A549 (cell line): ENCODE data around the gene C1QTNF1.

ENCODE experiments used
- EP300 ChIP-seq, 2 experiments: fragments of >200 bp; sonication (Bioruptor Twin); formaldehyde crosslinking; IDR thresholded peaks; 2 replicates in 1 of 2; 3 replicates in 1 of 2; pipeline ENCODE4 v1.6.1; 2016 to 2017
- HDAC2 ChIP-seq: fragments of 200-600 bp; sonication (generic); IDR thresholded peaks from 2 replicates; pipeline ENCODE4 v1.6.1; 2016
- HMGXB4 ChIP-seq: fragments of 250-450 bp; sonication (Bioruptor Pico); IDR thresholded peaks from 2 replicates; pipeline ENCODE4 v1.5.0; 2021; ENCODE audit warnings: mild to moderate bottlenecking, moderate library complexity, borderline replicate concordance
- MAFK ChIP-seq: fragments of 450-650 bp; IDR thresholded peaks from 2 replicates; pipeline ENCODE4 v1.6.1; 2014; ENCODE audit not compliant: partially characterized antibody
- POLR2A ChIP-seq: IDR thresholded peaks from 2 replicates; pipeline ENCODE4 v1.6.1; 2012; ENCODE audit warnings: mild to moderate bottlenecking, low read length
- RAD21 ChIP-seq, 2 experiments: fragments of >200 bp in 1 of 2; sonication (Bioruptor Twin) in 1 of 2; formaldehyde crosslinking in 1 of 2; IDR thresholded peaks in 1 of 2; conservative IDR thresholded peaks in 1 of 2; 2 replicates in 1 of 2; 3 replicates in 1 of 2; pipeline ENCODE4 v1.6.1; 2012 to 2018; ENCODE audit warnings: inconsistent platforms in 1 of 2
- ZNF302 ChIP-seq: fragments of 250-450 bp; sonication (Bioruptor Pico); IDR thresholded peaks from 2 replicates; pipeline ENCODE4 v1.9.0; 2021; ENCODE audit warnings: inconsistent platforms, mild to moderate bottlenecking, moderate library complexity
- TF ChIP-seq, protein P1 (sequence below): fragments of >200 bp; sonication (Bioruptor Twin); formaldehyde crosslinking; IDR thresholded peaks from 3 replicates; pipeline ENCODE4 v1.5.1; 2016

DNA sequence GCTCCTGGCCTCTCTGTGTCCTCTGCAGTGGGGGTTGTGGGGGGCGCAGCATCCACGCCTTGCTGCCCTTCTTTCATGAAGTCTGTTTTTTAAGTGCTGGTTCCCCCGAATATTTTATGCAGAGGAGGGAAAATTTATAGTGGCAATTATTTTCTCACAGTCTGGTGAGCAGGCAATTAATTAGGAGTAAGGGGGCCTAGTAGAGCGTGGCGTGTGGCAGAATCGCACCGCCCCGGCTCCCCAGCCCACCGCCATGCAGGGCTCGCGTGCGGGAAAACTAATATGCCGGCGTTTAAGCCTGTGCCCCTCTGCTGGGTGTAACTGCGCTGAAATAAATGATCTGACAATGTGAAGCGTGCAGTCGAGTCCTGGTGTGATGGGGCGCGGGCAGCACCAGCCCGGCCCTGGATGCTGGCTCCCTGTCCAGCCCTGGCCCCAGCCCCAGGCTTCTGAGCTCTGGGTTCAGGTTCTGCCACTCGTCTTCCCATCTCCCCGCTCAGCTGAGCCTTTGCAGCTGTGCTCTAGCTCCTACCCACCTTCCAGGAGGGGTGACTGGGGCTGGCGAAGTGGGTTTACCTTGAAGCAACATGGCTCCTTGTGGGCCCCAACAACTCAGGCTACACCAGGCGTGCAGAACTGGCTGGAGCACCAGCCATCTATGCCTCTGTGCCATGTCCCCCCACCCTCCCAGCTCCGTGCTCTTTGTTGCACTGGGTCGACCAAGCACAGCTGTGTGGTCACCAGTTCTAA lies 64.5 kb downstream of the C1QTNF1 start:
- TF ChIP-seq, protein P1, sequence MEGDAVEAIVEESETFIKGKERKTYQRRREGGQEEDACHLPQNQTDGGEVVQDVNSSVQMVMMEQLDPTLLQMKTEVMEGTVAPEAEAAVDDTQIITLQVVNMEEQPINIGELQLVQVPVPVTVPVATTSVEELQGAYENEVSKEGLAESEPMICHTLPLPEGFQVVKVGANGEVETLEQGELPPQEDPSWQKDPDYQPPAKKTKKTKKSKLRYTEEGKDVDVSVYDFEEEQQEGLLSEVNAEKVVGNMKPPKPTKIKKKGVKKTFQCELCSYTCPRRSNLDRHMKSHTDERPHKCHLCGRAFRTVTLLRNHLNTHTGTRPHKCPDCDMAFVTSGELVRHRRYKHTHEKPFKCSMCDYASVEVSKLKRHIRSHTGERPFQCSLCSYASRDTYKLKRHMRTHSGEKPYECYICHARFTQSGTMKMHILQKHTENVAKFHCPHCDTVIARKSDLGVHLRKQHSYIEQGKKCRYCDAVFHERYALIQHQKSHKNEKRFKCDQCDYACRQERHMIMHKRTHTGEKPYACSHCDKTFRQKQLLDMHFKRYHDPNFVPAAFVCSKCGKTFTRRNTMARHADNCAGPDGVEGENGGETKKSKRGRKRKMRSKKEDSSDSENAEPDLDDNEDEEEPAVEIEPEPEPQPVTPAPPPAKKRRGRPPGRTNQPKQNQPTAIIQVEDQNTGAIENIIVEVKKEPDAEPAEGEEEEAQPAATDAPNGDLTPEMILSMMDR, result no peak
- TF ChIP-seq ZNF302 (CRISPR knock-in tag) (no peak), EP300 (IDR thresholded peaks at IDR 0.05) (no peak), POLR2A (no peak), HDAC2 (no peak), RAD21 (conservative IDR thresholded peaks at IDR 0.05 in 1 of 2, IDR thresholded peaks at IDR 0.05 in 1 of 2) (no peak), HMGXB4 (CRISPR knock-in tag) (no peak), MAFK (no peak)
